Natural killer cell treated with Interleukin-12 subunit alpha and Interleukin-12 subunit beta and Interleukin-15 and Interleukin-18, amount 100 ng/mL, for 72 hours (primary cell): ENCODE results near the gene MPHOSPH8. TPM values are rescaled to one million over a fixed set of nuclear protein-coding genes. Genes with fewer than 3 reads are reported as not detected.
"Not testable (repeated sequence)": the region's sequence is repeated elsewhere in the genome, so short reads cannot be mapped to it uniquely, and the experiment has no call there.

Source experiments
- ATAC-seq, 2 donors: fragments of 150-1000 bp; cut with Tn5 transposase in 1 of 2; sonication (Bioruptor Pico), chemical (Tn5 transposase) in 1 of 2; 2 replicates each; pipeline ENCODE4 v1.10.0; 2021
- DNase-seq: peaks from one replicate; pipeline ENCODE4 v3.0.0; 2022; ENCODE audit warnings: low spot score
- H3K27ac Mint-ChIP-seq, 2 donors: 1 replicate in 1 of 2; 2 replicates in 1 of 2; pipeline ENCODE4 v1.8.0; 2022; ENCODE audit warnings: mixed read lengths in 2 of 2, mild to moderate bottlenecking in 1 of 2, moderate library complexity in 1 of 2
- H3K27me3 Mint-ChIP-seq, 2 donors: 1 replicate in 1 of 2; 2 replicates in 1 of 2; pipeline ENCODE4 v1.8.0; 2022; ENCODE audit warnings: mixed read lengths in 2 of 2
- H3K36me3 Mint-ChIP-seq: one replicate; pipeline ENCODE4 v1.8.0; 2022; ENCODE audit warnings: mixed read lengths
- H3K4me1 Mint-ChIP-seq, 2 donors: 1 replicate in 1 of 2; 2 replicates in 1 of 2; pipeline ENCODE4 v1.8.0; 2022; ENCODE audit warnings: low read depth in 2 of 2, mixed read lengths in 2 of 2, mild to moderate bottlenecking in 1 of 2
- H3K4me3 Mint-ChIP-seq: one replicate; pipeline ENCODE4 v1.8.0; 2022; ENCODE audit warnings: mixed read lengths
- H3K9me3 Mint-ChIP-seq: 2 replicates; pipeline ENCODE4 v1.8.0; 2022; ENCODE audit warnings: mixed read lengths
- total RNA-seq, 2 donors: library from RNA; stranded (reverse); gene quantifications; one replicate each; pipeline ENCODE4 v1.2.3, GENCODE V29; 2022

The MPHOSPH8 gene
- total RNA-seq, 2 donors from 2014 or later, result 33.4 to 39.0 TPM

DNA sequence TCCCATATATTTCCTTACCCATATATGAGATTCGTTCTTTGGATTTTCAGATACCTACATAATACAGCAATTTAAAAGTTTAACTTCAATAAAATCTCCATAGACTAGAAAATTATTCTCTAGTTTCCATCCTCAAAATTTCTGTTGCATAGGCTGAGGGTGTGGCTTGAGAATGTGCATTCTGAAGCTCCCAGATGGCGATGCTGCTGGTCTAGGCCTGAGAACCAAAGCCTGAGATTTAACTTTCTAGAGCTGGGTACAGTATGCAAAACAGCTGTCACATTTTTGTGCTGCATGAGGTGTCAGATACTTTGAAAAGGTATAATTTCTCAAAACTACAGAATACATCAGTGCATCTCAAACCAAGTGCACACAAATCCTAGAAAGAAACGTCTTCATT lies 42.7 kb downstream of the MPHOSPH8 start:
- Mint-ChIP-seq H3K36me3 (peaks cover 27% of the 10 kb centered on the region), H3K4me3 (no peak overlapping the region), H3K27me3 (no peaks in the 10 kb centered on the region), H3K4me1 (peaks cover 0 to 13% of the 10 kb centered on the region in 2 donors), H3K27ac (peak overlapping the region in 1 of 2 donors; percentile 26), H3K9me3 (no peaks in the 10 kb centered on the region)
- DNase-seq (no peak), ATAC-seq (no peak)

DNA sequence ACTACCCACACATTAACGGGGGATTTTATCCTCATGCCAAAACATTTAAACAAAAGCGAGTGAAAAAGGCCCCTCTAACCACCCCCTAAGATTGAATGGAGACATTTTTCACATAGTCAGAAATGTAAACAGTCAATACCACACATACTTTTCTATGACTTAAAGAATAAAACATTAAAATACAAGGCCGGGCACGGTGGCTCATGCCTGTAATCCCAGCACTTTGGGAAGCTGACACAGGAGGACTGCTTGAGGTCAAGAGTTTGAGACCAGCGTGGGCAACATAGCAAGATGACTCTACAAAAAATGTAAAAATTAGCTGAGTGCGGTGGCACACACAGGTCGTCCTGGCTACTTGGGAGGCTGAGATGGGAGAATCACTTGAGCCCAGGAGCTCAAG lies 47.3 kb downstream of the MPHOSPH8 start:
- Mint-ChIP-seq H3K4me3 (no peak overlapping the region), H3K4me1 (peaks cover 12 to 14% of the 10 kb centered on the region in 2 donors), H3K27ac (no peak overlapping the region), H3K9me3 (no peaks in the 10 kb centered on the region), H3K27me3 (no peaks in the 10 kb centered on the region), H3K36me3 (peaks cover 7% of the 10 kb centered on the region)
- ATAC-seq (no peak), DNase-seq (no peak)

DNA sequence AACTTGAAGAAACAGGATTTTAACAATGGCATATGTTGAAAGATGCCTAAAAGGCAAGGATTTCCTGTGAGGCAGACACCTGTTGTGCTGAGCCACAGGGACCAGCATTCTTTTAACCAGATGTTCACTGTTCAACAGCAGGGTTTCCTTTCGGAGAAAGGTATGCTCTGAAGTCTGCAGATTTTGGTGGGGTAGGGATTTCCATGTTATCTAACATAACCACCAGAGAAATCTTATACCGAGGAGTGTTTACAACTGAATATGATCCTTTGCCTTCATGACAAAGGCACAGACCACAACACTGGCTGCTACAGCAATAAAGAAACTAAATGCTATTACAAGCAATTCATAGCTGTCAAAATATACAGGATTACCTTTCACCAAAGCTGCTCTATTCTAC lies 48.1 kb downstream of the MPHOSPH8 start:
- Mint-ChIP-seq H3K4me3 (no peak overlapping the region), H3K27ac (no peak overlapping the region), H3K36me3 (peaks cover 4% of the 10 kb centered on the region), H3K4me1 (peaks cover 12 to 15% of the 10 kb centered on the region in 2 donors), H3K27me3 (no peaks in the 10 kb centered on the region), H3K9me3 (no peaks in the 10 kb centered on the region)
- peak in 1 of 2 donors; percentile 48 for ATAC-seq
- DNase-seq, result no peak

DNA sequence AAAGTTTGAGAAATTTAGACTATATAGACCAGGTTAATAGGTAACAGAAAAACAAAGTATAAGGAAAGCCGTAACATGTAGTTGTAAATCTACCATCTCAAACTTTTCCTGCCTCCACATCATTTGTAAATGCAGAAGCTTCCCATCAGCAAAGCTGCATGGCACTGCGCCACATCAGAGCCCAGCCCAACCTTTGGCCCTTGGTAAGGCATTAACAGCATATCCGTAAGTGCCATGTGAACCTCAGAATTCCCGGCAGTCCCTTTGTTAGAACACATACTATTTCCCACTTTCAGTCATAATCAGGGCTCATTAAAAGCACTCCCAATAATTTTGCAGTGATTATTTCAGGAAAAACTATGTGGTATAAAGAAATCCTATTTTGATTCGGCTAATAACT lies 51.6 kb downstream of the MPHOSPH8 start:
- H3K27me3 Mint-ChIP-seq, result no peaks in the 10 kb centered on the region
- no peak overlapping the region for H3K27ac Mint-ChIP-seq
- ATAC-seq (no peak), DNase-seq (no peak)
- H3K4me3 Mint-ChIP-seq, result no peak overlapping the region
- peaks cover 11 to 12% of the 10 kb centered on the region in 2 donors for H3K4me1 Mint-ChIP-seq
- peaks cover 4% of the 10 kb centered on the region for H3K36me3 Mint-ChIP-seq
- H3K9me3 Mint-ChIP-seq, result no peaks in the 10 kb centered on the region

DNA sequence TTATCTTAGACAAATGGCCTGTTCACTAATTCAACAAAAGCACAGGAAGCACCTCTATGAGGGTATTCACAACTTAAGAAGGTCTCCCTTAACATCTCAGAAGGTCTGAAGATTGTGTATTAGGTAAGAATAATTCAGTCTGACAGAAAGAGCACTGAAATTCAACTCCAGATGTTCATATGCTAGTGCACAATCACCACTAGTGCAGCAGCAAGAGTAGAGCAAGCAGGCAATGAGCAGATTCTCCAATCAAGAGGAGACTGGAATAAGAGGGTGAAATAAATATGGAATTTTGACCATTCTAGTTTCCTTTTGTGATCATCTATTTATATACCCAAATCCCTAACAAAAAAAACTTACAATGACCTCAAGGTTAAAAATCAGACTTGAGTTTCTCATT lies 52.0 kb downstream of the MPHOSPH8 start:
- DNase-seq, result no peak
- Mint-ChIP-seq H3K27me3 (no peaks in the 10 kb centered on the region), H3K27ac (no peak overlapping the region), H3K36me3 (peaks cover 4% of the 10 kb centered on the region), H3K4me3 (no peak overlapping the region), H3K9me3 (no peaks in the 10 kb centered on the region), H3K4me1 (peaks cover 11 to 12% of the 10 kb centered on the region in 2 donors)
- ATAC-seq, result no peak

DNA sequence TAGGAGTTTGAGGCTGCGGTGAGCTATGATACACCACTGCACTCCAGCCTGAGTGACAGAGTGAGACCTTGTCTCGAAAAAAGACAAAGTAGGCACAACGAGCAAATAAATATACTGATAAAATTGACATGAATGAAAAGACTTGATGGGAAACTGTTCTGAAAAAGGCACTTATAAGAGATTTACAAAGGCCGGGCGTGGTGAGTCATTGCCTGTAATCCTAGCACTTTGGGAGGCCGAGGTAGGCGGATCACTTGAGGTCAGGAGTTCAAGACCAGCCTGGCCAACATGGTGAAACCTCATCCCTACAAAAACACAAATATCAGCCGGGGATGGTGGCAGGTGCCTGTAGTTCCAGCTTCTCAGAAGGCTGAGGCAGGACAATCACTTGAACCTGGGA lies 58.0 kb downstream of the MPHOSPH8 start:
- H3K36me3 Mint-ChIP-seq, H3K27ac Mint-ChIP-seq, H3K9me3 Mint-ChIP-seq: not testable (repeated sequence)

DNA sequence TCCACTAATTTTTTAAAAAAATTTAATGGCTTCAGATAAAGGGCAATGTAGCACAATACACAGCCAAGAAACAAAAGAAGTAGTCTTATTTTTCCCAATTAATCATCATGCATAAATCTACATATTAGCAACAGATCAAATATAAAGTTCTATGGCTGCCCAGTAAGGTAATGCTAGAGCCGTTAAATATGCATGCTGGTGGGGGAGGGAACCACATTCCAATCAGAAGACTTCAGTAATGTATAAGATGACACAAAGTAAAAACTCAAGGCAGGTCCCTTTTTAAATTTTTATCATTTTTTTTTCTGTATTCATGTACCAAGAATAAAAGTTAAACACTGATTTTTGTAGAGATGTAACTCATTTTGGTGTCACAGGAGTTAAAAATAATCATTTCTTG lies 62.0 kb downstream of the MPHOSPH8 start:
- no peaks in the 10 kb centered on the region for H3K9me3 Mint-ChIP-seq
- ATAC-seq (no peak), DNase-seq (no peak)
- H3K4me1 Mint-ChIP-seq, result peaks cover 18 to 27% of the 10 kb centered on the region in 2 donors
- peaks cover 8% of the 10 kb centered on the region for H3K36me3 Mint-ChIP-seq
- no peak overlapping the region for H3K4me3 Mint-ChIP-seq
- peak overlapping the region in 1 of 2 donors; percentile 27 for H3K27ac Mint-ChIP-seq
- no peaks in the 10 kb centered on the region for H3K27me3 Mint-ChIP-seq

More for the DNA sequence above, 58.0 kb downstream of the MPHOSPH8 start:
- DNase-seq, H3K27me3 Mint-ChIP-seq, H3K4me3 Mint-ChIP-seq, ATAC-seq: not testable (repeated sequence)
- peaks cover 15 to 22% of the 10 kb centered on the region in 2 donors for H3K4me1 Mint-ChIP-seq

DNA sequence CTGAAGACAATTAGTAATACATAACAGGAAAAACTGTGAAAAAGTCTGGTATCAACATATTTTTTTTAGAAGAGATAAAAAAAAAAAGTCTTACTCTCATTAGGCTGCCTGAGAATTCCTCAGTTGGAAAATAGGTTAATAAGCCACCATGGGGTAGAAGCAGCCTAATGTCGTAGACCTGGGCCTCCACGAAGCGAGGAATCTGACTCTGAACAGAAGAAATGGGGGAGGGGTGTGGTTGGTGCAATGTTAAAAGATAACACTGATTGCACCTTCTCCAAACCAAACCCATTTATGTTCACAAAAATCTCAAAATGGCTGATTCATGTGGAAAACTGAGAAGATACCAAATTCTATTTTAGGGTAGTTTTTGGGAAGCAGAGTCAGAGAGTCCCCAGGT lies 62.4 kb downstream of the MPHOSPH8 start:
- H3K36me3 Mint-ChIP-seq, result peaks cover 8% of the 10 kb centered on the region
- H3K4me3 Mint-ChIP-seq, result no peak overlapping the region
- H3K4me1 Mint-ChIP-seq, result peaks cover 18 to 27% of the 10 kb centered on the region in 2 donors
- no peak overlapping the region for H3K27ac Mint-ChIP-seq
- ATAC-seq (no peak), DNase-seq (no peak)
- no peaks in the 10 kb centered on the region for H3K9me3 Mint-ChIP-seq
- no peaks in the 10 kb centered on the region for H3K27me3 Mint-ChIP-seq

DNA sequence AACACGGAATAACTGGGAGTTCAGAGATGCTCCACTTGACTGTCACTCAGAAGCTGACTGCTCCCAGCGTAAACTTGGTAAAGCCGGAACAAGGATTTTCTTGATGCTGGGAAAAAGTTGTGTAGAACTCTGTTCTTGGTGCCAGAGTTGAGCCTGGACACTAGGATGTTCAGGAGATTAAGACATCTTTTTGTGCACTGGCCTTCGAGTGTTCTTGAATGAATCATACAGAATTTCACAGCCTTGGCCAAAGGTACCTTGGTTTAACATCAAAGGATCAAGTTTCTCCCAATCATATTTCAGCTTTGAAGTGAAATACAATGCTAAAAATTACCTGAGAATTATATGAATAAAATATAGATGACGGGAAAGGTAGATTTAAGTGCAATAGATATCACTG lies 67.5 kb downstream of the MPHOSPH8 start:
- DNase-seq, ATAC-seq, H3K36me3 Mint-ChIP-seq, H3K27me3 Mint-ChIP-seq, H3K27ac Mint-ChIP-seq, H3K4me1 Mint-ChIP-seq, H3K4me3 Mint-ChIP-seq, H3K9me3 Mint-ChIP-seq: not testable (repeated sequence)

DNA sequence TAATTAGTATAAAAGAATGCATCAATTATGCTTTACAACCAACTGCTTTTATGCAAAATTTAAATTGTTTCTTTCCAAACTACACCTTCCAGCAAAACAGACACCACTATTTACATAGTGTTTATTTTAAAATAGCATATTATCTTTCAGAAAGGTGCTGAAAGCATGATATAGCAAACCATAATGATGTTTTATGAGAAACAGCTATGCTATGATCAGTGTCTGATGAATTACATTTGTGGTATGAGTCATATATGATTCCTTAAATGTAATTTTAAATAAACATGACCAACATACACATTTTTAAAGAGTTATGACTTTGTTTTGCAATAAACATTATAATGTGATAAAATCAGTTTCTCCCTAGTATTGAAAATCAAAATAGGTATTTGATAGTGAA lies 68.2 kb downstream of the MPHOSPH8 start:
- not testable (repeated sequence) for ATAC-seq, H3K27ac Mint-ChIP-seq, H3K36me3 Mint-ChIP-seq, H3K9me3 Mint-ChIP-seq, H3K4me3 Mint-ChIP-seq, H3K4me1 Mint-ChIP-seq, DNase-seq, H3K27me3 Mint-ChIP-seq

DNA sequence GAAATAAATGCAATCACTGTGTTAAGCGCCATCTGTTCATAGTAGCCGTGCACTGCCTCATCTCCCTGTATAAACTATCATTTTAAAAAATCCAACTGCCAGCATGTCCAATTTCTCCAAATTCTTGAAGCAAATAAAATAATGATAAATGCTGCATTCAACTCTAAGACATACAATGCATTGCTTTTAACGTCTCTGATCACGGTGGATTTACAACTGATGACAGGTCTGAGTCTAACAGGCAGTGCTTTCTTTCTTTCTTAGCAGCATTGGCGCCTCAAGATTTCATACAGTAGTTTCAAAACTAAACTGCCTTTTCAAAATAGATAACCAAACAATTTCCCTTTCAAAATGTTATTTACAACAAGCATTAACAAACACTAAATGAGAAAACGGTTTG lies 70.8 kb downstream of the MPHOSPH8 start:
- H3K27me3 Mint-ChIP-seq, H3K4me1 Mint-ChIP-seq, ATAC-seq, H3K27ac Mint-ChIP-seq, DNase-seq, H3K36me3 Mint-ChIP-seq, H3K9me3 Mint-ChIP-seq, H3K4me3 Mint-ChIP-seq: not testable (repeated sequence)

DNA sequence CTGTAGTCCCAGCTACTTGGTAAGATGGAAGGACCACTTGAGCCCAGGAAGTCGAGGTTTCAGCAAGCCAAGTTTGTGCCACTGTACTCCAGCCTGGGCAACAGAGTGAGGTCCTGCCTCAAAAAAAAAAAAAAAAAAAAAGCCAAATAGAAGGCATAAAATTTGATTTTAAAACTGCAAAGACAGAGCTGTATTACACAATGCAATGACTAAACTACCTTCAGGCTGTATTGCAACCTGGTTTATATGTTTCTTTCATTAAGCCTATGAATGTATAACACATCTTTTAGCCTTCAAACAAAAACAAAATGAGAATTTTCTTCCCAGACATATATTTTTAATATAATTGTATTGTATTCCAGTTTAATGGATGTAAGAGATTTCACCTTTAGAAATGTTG lies 75.6 kb downstream of the MPHOSPH8 start:
- ATAC-seq, H3K27me3 Mint-ChIP-seq, DNase-seq, H3K9me3 Mint-ChIP-seq, H3K27ac Mint-ChIP-seq, H3K4me3 Mint-ChIP-seq, H3K4me1 Mint-ChIP-seq, H3K36me3 Mint-ChIP-seq: not testable (repeated sequence)

DNA sequence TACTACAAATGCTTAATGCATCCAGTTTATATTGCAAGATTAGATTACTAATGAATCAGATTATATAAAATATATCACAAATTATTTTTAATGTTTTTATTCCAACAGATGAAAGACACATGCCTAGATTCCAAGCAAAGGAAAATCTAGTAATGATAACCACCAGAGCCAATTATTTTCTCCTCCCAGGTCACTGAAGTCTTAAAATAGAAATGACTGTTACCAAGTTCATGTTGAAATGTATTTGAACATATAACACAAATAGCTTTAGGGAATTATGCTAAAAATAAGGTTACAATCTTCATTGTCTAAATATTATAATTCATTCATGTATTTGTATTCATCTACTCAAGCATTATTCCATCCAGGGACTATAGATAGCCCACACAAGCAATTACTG lies 76.3 kb downstream of the MPHOSPH8 start:
- not testable (repeated sequence) for H3K9me3 Mint-ChIP-seq, H3K4me3 Mint-ChIP-seq, ATAC-seq, H3K27me3 Mint-ChIP-seq, H3K27ac Mint-ChIP-seq, H3K36me3 Mint-ChIP-seq, DNase-seq
- peaks cover 4 to 14% of the 10 kb centered on the region in 2 donors for H3K4me1 Mint-ChIP-seq

DNA sequence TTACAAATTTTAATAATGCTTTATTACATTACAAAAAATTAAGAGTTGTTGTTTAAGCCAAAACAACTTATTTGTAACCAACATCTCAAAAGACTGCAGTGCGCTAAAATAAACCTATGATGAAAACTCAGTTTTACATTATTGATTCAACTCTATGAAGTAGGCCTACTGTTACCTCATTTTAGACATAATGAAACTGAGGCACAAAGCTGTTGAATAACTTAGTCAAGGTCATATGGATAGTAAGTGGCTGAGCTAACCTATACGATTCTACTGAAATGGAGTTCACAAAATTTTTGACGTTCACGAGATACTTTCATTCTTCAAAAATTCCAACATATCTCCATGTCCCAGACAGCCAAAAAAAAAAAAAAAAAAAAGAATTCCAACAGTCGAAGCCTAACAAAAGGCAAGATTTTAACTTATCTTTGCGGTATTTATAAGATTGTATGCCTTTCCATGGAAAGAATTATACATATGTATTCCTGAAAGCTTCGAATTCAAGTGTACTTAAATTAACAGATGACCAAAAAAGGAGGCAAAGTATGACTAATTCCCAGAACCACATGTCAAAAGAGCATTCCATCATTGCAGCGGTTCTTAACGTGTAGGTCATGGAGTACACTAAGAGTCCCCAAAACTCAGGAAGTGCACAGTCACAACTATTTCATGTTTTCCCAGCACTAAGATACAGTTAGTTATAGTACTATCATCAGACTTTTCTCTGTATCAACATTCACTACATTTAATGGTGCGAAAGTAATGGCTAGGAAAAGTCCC lies 79.9 kb downstream of the MPHOSPH8 start:
- H3K4me1 Mint-ChIP-seq, result peaks cover 4 to 16% of the 10 kb centered on the region in 2 donors
- no peaks in the 10 kb centered on the region for H3K9me3 Mint-ChIP-seq
- ATAC-seq (peak; percentile 88 to 99), DNase-seq (no peak)
- H3K27me3 Mint-ChIP-seq, result no peaks in the 10 kb centered on the region
- no peaks in the 10 kb centered on the region for H3K36me3 Mint-ChIP-seq
- peak overlapping the region; percentile 35 for H3K4me3 Mint-ChIP-seq
- peak overlapping the region; percentile 70 to 71 for H3K27ac Mint-ChIP-seq

DNA sequence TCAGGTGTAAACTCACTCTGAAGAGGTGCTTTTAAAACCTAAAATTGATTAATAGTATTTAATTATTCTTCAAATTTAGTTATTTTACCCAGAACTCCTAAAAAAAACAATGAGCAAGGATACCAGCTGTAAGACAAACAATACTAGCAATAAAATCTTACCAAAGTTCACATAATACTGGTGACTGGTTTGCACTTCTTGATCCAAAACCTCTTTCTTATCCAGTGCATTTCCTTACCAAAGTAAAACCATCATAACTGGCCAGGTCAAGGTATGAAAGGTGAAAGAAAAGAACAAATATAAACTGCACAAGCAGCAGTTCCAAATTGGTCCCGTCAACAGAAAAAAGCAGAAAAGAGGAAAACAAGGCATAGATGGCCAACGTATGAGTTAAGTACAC lies 86.6 kb downstream of the MPHOSPH8 start:
- Mint-ChIP-seq H3K4me3 (no peak overlapping the region), H3K4me1 (peaks cover 0 to 3% of the 10 kb centered on the region in 2 donors), H3K9me3 (no peaks in the 10 kb centered on the region), H3K27ac (no peak overlapping the region), H3K27me3 (no peaks in the 10 kb centered on the region), H3K36me3 (no peaks in the 10 kb centered on the region)
- DNase-seq (no peak), ATAC-seq (no peak)
